Psoas muscle (tissue), 8 donors: ENCODE data around the gene CCDC93. TPM values are rescaled to one million over a fixed set of nuclear protein-coding genes. Genes with fewer than 3 reads are reported as not detected.
A peak's percentile ranks its signal among the peaks of the same experiment; 100 is the strongest.
"Not testable (repeated sequence)": the region's sequence is repeated elsewhere in the genome, so short reads cannot be mapped to it uniquely, and the experiment has no call there.

Source experiments
- ATAC-seq, 4 donors: fragments of 200-7000 bp; cut with Tn5 transposase; one replicate each; pipeline ENCODE4 v1.9.1; 2020; ENCODE audit warnings: moderate library complexity in 3 of 4, mild to moderate bottlenecking in 2 of 4
- DNase-seq, 2 donors: peaks; one replicate each; pipeline ENCODE4 v3.0.0-alpha.2; 2020
- H3K27ac ChIP-seq: fragments of 200-600 bp; one replicate; pipeline ENCODE4 v1.8.0; 2022
- H3K27me3 ChIP-seq, 3 donors: fragments of 200-600 bp in 1 of 3; one replicate each; pipeline versions ENCODE4 v1.6.1 to v1.8.0; 2013 to 2022; ENCODE audit warnings: low read length in 2 of 3, mild to moderate bottlenecking in 2 of 3, moderate library complexity in 1 of 3; ENCODE audit not compliant: insufficient read depth in 3 of 3
- H3K36me3 ChIP-seq, 2 donors: fragments of 200-600 bp in 1 of 2; one replicate each; pipeline versions ENCODE4 v1.6.1 to v1.8.0; 2013 to 2022; ENCODE audit warnings: low read depth in 1 of 2, mild to moderate bottlenecking in 1 of 2, moderate library complexity in 1 of 2; ENCODE audit not compliant: insufficient read depth in 1 of 2
- H3K4me1 ChIP-seq: fragments of 200-600 bp; one replicate; pipeline ENCODE4 v1.8.0; 2022
- H3K4me3 ChIP-seq: fragments of 200-600 bp; one replicate; pipeline ENCODE4 v1.8.0; 2022; ENCODE audit warnings: mild to moderate bottlenecking
- H3K9me3 ChIP-seq: fragments of 200-600 bp; one replicate; pipeline ENCODE4 v1.8.0; 2022
- WGBS, 3 donors: extraction: QIAGEN DNeasy Blood & Tissue Kit; methylation state at CpG; one replicate each; pipeline versions ENCODE4 v1.1.6 to v1.1.7; 2013; 5-methylcytosine and 5-hydroxymethylcytosine counted together
- intact Hi-C, 2 donors: fragments of 100-400 bp; cut with DNase I; formaldehyde crosslinking; loops; one replicate each; pipeline versions ENCODE4 v1.11.0 to v1.14.2; 2022
- polyA plus RNA-seq, 3 donors: library from polyadenylated mRNA; stranded (reverse); fragments of 200-250 nt; gene quantifications; one replicate each; pipeline ENCODE4 v1.2.3, GENCODE V29; 2013
- total RNA-seq, 4 donors: library from RNA; stranded (reverse); fragmentation: NEBNext Ultra II Directional in 2 of 4; extraction: Animal tissue kit (Norgen Biotek cat#: 25700) in 2 of 4; gene quantifications; one replicate each; pipeline versions ENCODE4 v1.2.1 to v1.2.4, GENCODE V29; 2021 to 2023
- TF ChIP-seq, protein P1 (sequence below): fragments of 200-600 bp; IDR thresholded peaks from one replicate; pipeline ENCODE4 v1.8.0; 2022; ENCODE audit warnings: antibody characterized with exemption
- donor health status: healthy with polysubstance abuse.
- donor health status: DM: no; HTN: no; CAD: no; lungs with moderate emphysema.
- donor health status: Bipolar disorder and iron deficiency.
- donor health status: healthy.
- donor health status: DM: yes; HTN: yes; CAD: no.
- donor health status: DM: no; HTN: no; CAD: no.
- donor health status: DM: no; HTN: no; CAD: no.
- donor health status: DM: yes; HTN: yes; CAD: no.

The CCDC93 gene
- total and polyA plus RNA-seq, 7 donors, result 6.7 to 15.5 (median 12.4) TPM

DNA sequence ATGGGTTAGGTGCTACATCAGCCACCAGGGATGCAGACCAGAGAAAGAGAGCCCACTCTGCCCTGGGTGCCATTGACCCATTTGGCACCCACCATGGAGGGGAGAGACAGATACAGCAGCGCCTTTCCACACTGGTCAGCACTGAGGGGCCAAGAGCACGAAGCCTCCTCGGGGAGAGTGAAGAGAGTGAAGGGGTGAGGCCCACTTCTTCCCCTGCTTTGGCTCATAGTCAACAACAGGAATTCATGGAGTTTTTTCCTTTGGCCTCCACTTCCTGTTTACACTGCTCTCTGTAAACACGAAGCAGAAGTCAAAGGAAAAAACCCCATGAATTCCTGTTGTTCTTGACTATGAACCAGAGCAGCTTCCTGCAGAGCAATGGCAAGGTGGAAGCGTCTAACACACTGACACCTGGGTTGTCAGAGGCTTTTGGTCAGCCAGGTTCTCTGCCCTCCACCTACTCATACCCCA lies 80.0 kb downstream of the CCDC93 start:
- Histone ChIP-seq H3K9me3 (no peaks in the 10 kb centered on the region), H3K36me3 (peaks cover 16 to 99% of the 10 kb centered on the region in 2 donors), H3K4me1 (peaks cover 21% of the 10 kb centered on the region), H3K27me3 (no peaks in the 10 kb centered on the region), H3K27ac (no peak overlapping the region), H3K4me3 (no peak overlapping the region)
- 57 to 64% (median 59%) methylated on average over 5 of the region's 5 CpGs for WGBS, 3 donors
- DNase-seq (no peak), ATAC-seq (no peak)
- intact Hi-C loops, result loop anchor here in 1 of 2 donors (10.0 kb wide), 1 partner anchor 99 kb away; no protein-coding TSS in a partner anchor
- TF ChIP-seq, protein P1, sequence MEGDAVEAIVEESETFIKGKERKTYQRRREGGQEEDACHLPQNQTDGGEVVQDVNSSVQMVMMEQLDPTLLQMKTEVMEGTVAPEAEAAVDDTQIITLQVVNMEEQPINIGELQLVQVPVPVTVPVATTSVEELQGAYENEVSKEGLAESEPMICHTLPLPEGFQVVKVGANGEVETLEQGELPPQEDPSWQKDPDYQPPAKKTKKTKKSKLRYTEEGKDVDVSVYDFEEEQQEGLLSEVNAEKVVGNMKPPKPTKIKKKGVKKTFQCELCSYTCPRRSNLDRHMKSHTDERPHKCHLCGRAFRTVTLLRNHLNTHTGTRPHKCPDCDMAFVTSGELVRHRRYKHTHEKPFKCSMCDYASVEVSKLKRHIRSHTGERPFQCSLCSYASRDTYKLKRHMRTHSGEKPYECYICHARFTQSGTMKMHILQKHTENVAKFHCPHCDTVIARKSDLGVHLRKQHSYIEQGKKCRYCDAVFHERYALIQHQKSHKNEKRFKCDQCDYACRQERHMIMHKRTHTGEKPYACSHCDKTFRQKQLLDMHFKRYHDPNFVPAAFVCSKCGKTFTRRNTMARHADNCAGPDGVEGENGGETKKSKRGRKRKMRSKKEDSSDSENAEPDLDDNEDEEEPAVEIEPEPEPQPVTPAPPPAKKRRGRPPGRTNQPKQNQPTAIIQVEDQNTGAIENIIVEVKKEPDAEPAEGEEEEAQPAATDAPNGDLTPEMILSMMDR, result no peak

DNA sequence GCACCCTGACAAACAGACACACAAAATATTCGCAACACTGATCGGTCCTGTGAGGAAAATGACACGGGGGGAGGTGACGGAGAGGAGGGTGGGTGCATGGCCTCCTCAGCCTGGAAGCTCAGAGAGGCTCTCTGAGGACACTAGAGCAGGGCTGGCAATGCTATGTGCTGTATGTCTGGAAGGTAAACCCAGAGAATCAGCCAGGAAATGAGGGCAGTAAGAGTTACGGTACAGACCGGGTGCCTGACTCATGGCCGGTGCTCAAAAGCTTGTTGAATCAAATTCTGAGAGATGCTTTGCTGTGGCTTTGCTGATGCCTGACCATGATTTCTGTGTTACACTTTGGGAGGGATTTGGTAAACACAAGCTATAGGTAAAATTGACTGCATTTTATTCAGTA lies 81.9 kb downstream of the CCDC93 start:
- intact Hi-C loops, result loop anchor here in 1 of 2 donors (10.0 kb wide), 1 partner anchor 97 kb away; no protein-coding TSS in a partner anchor
- H3K4me1 ChIP-seq, result peaks cover 14% of the 10 kb centered on the region
- DNase-seq (no peak), ATAC-seq (peak in 3 of 4 donors; percentile 43 to 60 (median 53))
- no peak overlapping the region for H3K27ac ChIP-seq
- 48 to 70% (median 69%) methylated on average over 7 of the region's 7 CpGs for whole genome bisulfite sequencing, 3 donors
- no peak overlapping the region for H3K4me3 ChIP-seq
- H3K36me3 ChIP-seq, result peaks cover 16 to 80% of the 10 kb centered on the region in 2 donors
- no peaks in the 10 kb centered on the region for H3K9me3 ChIP-seq
- TF ChIP-seq, protein P1, result no peak
- H3K27me3 ChIP-seq, result no peaks in the 10 kb centered on the region

DNA sequence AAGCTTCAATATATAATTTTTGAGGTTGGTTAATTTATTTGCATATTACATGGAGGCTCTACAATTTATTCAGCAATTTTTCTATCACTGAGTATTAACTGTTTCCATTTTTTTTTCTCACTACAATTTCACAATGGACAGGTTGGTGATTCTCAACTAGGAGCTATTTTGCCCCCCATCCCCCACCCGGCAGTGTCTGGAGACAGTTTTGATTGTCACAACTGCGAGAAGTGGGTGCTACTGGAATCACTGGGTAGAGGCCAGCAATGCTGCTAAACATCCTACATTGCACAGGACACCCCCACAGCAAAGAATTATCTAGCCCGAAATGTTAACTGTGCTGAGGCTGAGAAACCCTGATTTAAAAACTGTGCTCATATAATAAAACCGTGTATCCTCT lies 82.6 kb downstream of the CCDC93 start:
- intact Hi-C loops, result loop anchor here in 1 of 2 donors (10.0 kb wide), 1 partner anchor 96 kb away; no protein-coding TSS in a partner anchor
- H3K27ac ChIP-seq, result no peak overlapping the region
- no peak overlapping the region for H3K4me3 ChIP-seq
- peaks cover 7% of the 10 kb centered on the region for H3K4me1 ChIP-seq
- TF ChIP-seq, protein P1, result no peak
- H3K9me3 ChIP-seq, result no peaks in the 10 kb centered on the region
- 92 to 98% (median 95%) methylated on average over 4 of the region's 4 CpGs for WGBS, 3 donors
- H3K27me3 ChIP-seq, result no peaks in the 10 kb centered on the region
- peaks cover 16 to 73% of the 10 kb centered on the region in 2 donors for H3K36me3 ChIP-seq
- DNase-seq (no peak), ATAC-seq (no peak)

DNA sequence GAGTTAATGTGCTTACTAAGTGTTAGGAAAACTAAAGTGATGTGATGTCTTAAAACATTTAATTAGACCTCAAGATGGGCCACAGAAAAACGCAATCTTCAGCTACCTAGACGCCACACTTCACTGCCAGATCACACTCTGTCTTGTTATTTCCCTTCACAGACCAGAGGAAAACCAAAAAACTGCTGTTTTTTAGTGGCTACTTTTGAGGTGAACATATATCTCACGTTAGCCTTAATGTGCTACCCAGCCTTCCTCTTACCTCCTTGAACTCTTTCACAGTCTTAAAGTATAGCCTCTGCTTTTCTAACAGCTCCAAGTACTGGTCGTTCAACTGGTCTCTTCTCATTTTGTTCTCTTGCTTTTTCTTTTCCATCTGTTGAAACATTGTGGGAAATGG lies 83.1 kb downstream of the CCDC93 start:
- DNase-seq (no peak), ATAC-seq (no peak)
- TF ChIP-seq, protein P1, result no peak
- intact Hi-C loops, result loop anchor here in 1 of 2 donors (10.0 kb wide), 1 partner anchor 96 kb away; no protein-coding TSS in a partner anchor
- Histone ChIP-seq H3K27me3 (no peaks in the 10 kb centered on the region), H3K4me3 (no peak overlapping the region), H3K27ac (no peak overlapping the region), H3K4me1 (peaks cover 2% of the 10 kb centered on the region), H3K36me3 (peaks cover 16 to 68% of the 10 kb centered on the region in 2 donors), H3K9me3 (no peaks in the 10 kb centered on the region)
- whole genome bisulfite sequencing, 3 donors, result 90 to 96% (median 94%) methylated on average over 4 of the region's 4 CpGs

DNA sequence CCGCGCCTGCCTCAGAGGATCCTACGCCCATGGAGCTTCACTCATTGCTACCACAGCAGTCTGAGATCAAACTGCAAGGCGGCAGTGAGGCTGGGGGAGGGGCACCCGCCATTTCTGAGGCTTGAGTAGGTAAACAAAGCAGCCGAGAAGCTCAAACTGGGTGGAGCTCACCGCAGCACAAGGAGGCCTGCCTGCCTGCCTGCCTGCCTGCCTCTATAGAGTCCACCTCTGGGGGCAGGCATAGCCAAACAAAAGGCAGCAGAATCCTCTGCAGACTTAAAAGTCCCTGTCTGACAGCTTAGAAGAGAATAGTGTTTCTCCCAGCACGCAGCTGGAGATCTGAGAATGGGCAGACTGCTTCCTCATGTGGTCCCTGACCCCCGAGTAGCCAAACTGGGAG lies 90.4 kb downstream of the CCDC93 start:
- H3K36me3 ChIP-seq, result peaks cover 18 to 47% of the 10 kb centered on the region in 2 donors
- H3K4me3 ChIP-seq, intact Hi-C loops, H3K4me1 ChIP-seq, H3K9me3 ChIP-seq, H3K27ac ChIP-seq, ATAC-seq, H3K27me3 ChIP-seq, DNase-seq: not testable (repeated sequence)
- 96 to 97% (median 96%) methylated on average over 9 of the region's 9 CpGs for whole genome bisulfite sequencing, 3 donors
